Urinary bladder (tissue), 4 donors: ENCODE measurements around the gene HMCN1. TPM values are rescaled to one million over a fixed set of nuclear protein-coding genes. Genes with fewer than 3 reads are reported as not detected.

ENCODE experiments used
- DNase-seq: peaks from one replicate; pipeline ENCODE4 v3.0.0-alpha.2; 2015; ENCODE audit errors: extremely low spot score
- H3K27ac ChIP-seq: one replicate; pipeline ENCODE4 v1.5.1; 2013; ENCODE audit warnings: low read depth, mild to moderate bottlenecking, moderate library complexity
- H3K36me3 ChIP-seq: one replicate; pipeline ENCODE4 v1.6.1; 2013; ENCODE audit warnings: mild to moderate bottlenecking, moderate library complexity; ENCODE audit not compliant: insufficient read depth
- H3K4me1 ChIP-seq: one replicate; pipeline ENCODE4 v1.6.1; 2013; ENCODE audit warnings: mild to moderate bottlenecking, moderate library complexity; ENCODE audit not compliant: insufficient read depth
- H3K4me3 ChIP-seq: one replicate; pipeline ENCODE4 v1.5.1; 2013; ENCODE audit warnings: low read depth, low read length
- WGBS: extraction: QIAGEN DNeasy Blood & Tissue Kit; methylation state at CpG from one replicate; pipeline ENCODE4 v1.1.7; 2013; 5-methylcytosine and 5-hydroxymethylcytosine counted together
- polyA plus RNA-seq: library from polyadenylated mRNA; stranded (reverse); fragments of 200-250 nt; gene quantifications from one replicate; pipeline ENCODE4 v1.2.3, GENCODE V29; 2013
- total RNA-seq: library from RNA; depleted of rRNA; stranded (reverse); fragments of >200 nt; gene quantifications from one replicate; pipeline ENCODE4 v1.2.3, GENCODE V29; 2014
- donor health status: healthy with polysubstance abuse.
- donor health status: healthy.

The HMCN1 gene
- total and polyA plus RNA-seq, 2 donors: 2.5 to 36.9 TPM

GRCh38 chr1:186086583-186086982 lies 352.4 kb downstream of the HMCN1 start:
- Histone ChIP-seq H3K27ac (no peak overlapping the region), H3K4me3 (no peak overlapping the region), H3K36me3 (no peaks in the 10 kb centered on the region), H3K4me1 (no peaks in the 10 kb centered on the region)
- no peak for DNase-seq
- WGBS: 96% methylated on average over 3 of the region's 3 CpGs

- WGBS: 94% methylated on average over 4 of the region's 4 CpGs
- DNase-seq: no peak
These were observed 355.7 kb downstream of the HMCN1 start for GRCh38 chr1:186089940-186090339.

GRCh38 chr1:186091222-186091720 lies 357.1 kb downstream of the HMCN1 start:
- no peak for DNase-seq
- Histone ChIP-seq H3K4me3 (no peak overlapping the region), H3K36me3 (no peaks in the 10 kb centered on the region), H3K4me1 (no peaks in the 10 kb centered on the region), H3K27ac (no peak overlapping the region)

More at GRCh38 chr1:186089940-186090339, 355.7 kb downstream of the HMCN1 start:
- H3K27ac ChIP-seq: no peak overlapping the region
- H3K4me3 ChIP-seq: no peak overlapping the region
- H3K36me3 ChIP-seq: no peaks in the 10 kb centered on the region
- H3K4me1 ChIP-seq: no peaks in the 10 kb centered on the region

- 22% methylated on average over 2 of the region's 2 CpGs for WGBS
- Histone ChIP-seq H3K4me3 (no peak overlapping the region), H3K27ac (no peak overlapping the region), H3K36me3 (no peaks in the 10 kb centered on the region), H3K4me1 (no peaks in the 10 kb centered on the region)
- no peak for DNase-seq
These were observed 359.2 kb downstream of the HMCN1 start for GRCh38 chr1:186093437-186093836.

GRCh38 chr1:186094172-186094571 lies 360.0 kb downstream of the HMCN1 start:
- Histone ChIP-seq H3K4me1 (no peaks in the 10 kb centered on the region), H3K27ac (no peak overlapping the region), H3K4me3 (no peak overlapping the region), H3K36me3 (no peaks in the 10 kb centered on the region)
- 49% methylated on average over 2 of the region's 2 CpGs for WGBS
- no peak for DNase-seq

- H3K4me1 ChIP-seq: no peaks in the 10 kb centered on the region
- no peak overlapping the region for H3K4me3 ChIP-seq
- no peak for DNase-seq
- no peak overlapping the region for H3K27ac ChIP-seq
- 78% methylated on average over 4 of the region's 4 CpGs for WGBS
- H3K36me3 ChIP-seq: no peaks in the 10 kb centered on the region
These were observed 365.3 kb downstream of the HMCN1 start for GRCh38 chr1:186099336-186100104.

GRCh38 chr1:186102107-186102506 lies 367.9 kb downstream of the HMCN1 start:
- no peak for DNase-seq
- Histone ChIP-seq H3K36me3 (no peaks in the 10 kb centered on the region), H3K4me3 (no peak overlapping the region), H3K27ac (no peak overlapping the region), H3K4me1 (no peaks in the 10 kb centered on the region)
- 51% methylated on average over 1 of the region's 1 CpG for WGBS

GRCh38 chr1:186102547-186103148 lies 368.5 kb downstream of the HMCN1 start:
- DNase-seq: no peak
- H3K4me3 ChIP-seq: no peak overlapping the region
- no peaks in the 10 kb centered on the region for H3K36me3 ChIP-seq
- H3K4me1 ChIP-seq: no peaks in the 10 kb centered on the region
- no peak overlapping the region for H3K27ac ChIP-seq
- WGBS: 29% methylated on average over 3 of the region's 3 CpGs

- no peak for DNase-seq
- WGBS: 95% methylated on average over 1 of the region's 1 CpG
- H3K4me3 ChIP-seq: no peak overlapping the region
- no peaks in the 10 kb centered on the region for H3K4me1 ChIP-seq
- no peak overlapping the region for H3K27ac ChIP-seq
- H3K36me3 ChIP-seq: no peaks in the 10 kb centered on the region
These were observed 370.3 kb downstream of the HMCN1 start for GRCh38 chr1:186104459-186104858.

- H3K36me3 ChIP-seq: no peaks in the 10 kb centered on the region
- DNase-seq: no peak
- 98% methylated on average over 2 of the region's 2 CpGs for WGBS
- H3K4me1 ChIP-seq: no peaks in the 10 kb centered on the region
- H3K27ac ChIP-seq: no peak overlapping the region
- H3K4me3 ChIP-seq: no peak overlapping the region
These were observed 378.1 kb downstream of the HMCN1 start for GRCh38 chr1:186112280-186112679.

GRCh38 chr1:186113461-186113860 lies 379.3 kb downstream of the HMCN1 start:
- H3K4me3 ChIP-seq: no peak overlapping the region
- no peak overlapping the region for H3K27ac ChIP-seq
- H3K36me3 ChIP-seq: no peaks in the 10 kb centered on the region
- DNase-seq: no peak
- no peaks in the 10 kb centered on the region for H3K4me1 ChIP-seq

- H3K27ac ChIP-seq: no peak overlapping the region
- WGBS: 98% methylated on average over 1 of the region's 1 CpG
- no peak overlapping the region for H3K4me3 ChIP-seq
- H3K4me1 ChIP-seq: no peaks in the 10 kb centered on the region
- no peak for DNase-seq
- no peaks in the 10 kb centered on the region for H3K36me3 ChIP-seq
These were observed 384.5 kb downstream of the HMCN1 start for GRCh38 chr1:186118724-186119123.

- 93% methylated on average over 9 of the region's 9 CpGs for WGBS
- Histone ChIP-seq H3K27ac (no peak overlapping the region), H3K4me1 (no peaks in the 10 kb centered on the region), H3K36me3 (no peaks in the 10 kb centered on the region), H3K4me3 (no peak overlapping the region)
- DNase-seq: no peak
These were observed 388.6 kb downstream of the HMCN1 start for GRCh38 chr1:186122837-186123236.

GRCh38 chr1:186125035-186125434 lies 390.8 kb downstream of the HMCN1 start:
- no peaks in the 10 kb centered on the region for H3K36me3 ChIP-seq
- H3K4me1 ChIP-seq: no peaks in the 10 kb centered on the region
- DNase-seq: no peak
- no peak overlapping the region for H3K27ac ChIP-seq
- H3K4me3 ChIP-seq: no peak overlapping the region
- 77% methylated on average over 4 of the region's 4 CpGs for WGBS
